H9 (cell line): ENCODE results near the gene LMX1B. TPM values are rescaled to one million over a fixed set of nuclear protein-coding genes. Genes with fewer than 3 reads are reported as not detected.
A peak's percentile ranks its signal among the peaks of the same experiment; 100 is the strongest.

Experiments used
- DNase-seq: peaks from one replicate; pipeline ENCODE4 v3.0.0-alpha.2; 2017
- H2AFZ ChIP-seq: one replicate; pipeline ENCODE4 v1.6.1; 2013; ENCODE audit warnings: mild to moderate bottlenecking, low read length, control low read depth, moderate library complexity
- H2AK5ac ChIP-seq: 2 replicates; pipeline ENCODE4 v1.6.1; 2013; ENCODE audit warnings: low read length, control low read depth, mixed read lengths; ENCODE audit not compliant: insufficient read length
- H2BK120ac ChIP-seq: one replicate; pipeline ENCODE4 v1.6.1; 2013; ENCODE audit warnings: low read depth, mild to moderate bottlenecking, low read length, control low read depth, inconsistent platforms; ENCODE audit not compliant: poor library complexity, severe bottlenecking
- H2BK12ac ChIP-seq: 2 replicates; pipeline ENCODE4 v1.6.1; 2013; ENCODE audit warnings: low read length, control low read depth, mixed read lengths, low read depth; ENCODE audit not compliant: insufficient read length
- H2BK15ac ChIP-seq: 2 replicates; pipeline ENCODE4 v1.6.1; 2013; ENCODE audit warnings: low read depth, low read length, control low read depth
- H2BK20ac ChIP-seq: one replicate; pipeline ENCODE4 v1.6.1; 2013; ENCODE audit warnings: low read depth, mild to moderate bottlenecking, low read length, control low read depth, inconsistent platforms; ENCODE audit not compliant: poor library complexity, severe bottlenecking
- H2BK5ac ChIP-seq: 2 replicates; pipeline ENCODE4 v1.6.1; 2013; ENCODE audit warnings: low read length, control low read depth, mixed read lengths; ENCODE audit not compliant: insufficient read length
- H3K14ac ChIP-seq: 2 replicates; pipeline ENCODE4 v1.6.1; 2013; ENCODE audit warnings: low read length, control low read depth; ENCODE audit not compliant: insufficient read depth
- H3K18ac ChIP-seq: 2 replicates; pipeline ENCODE4 v1.6.1; 2013; ENCODE audit warnings: low read depth, mild to moderate bottlenecking, mixed read lengths, low read length, control low read depth; ENCODE audit not compliant: insufficient read length
- H3K23ac ChIP-seq: 2 replicates; pipeline ENCODE4 v1.6.1; 2013; ENCODE audit warnings: low read length, control low read depth, mixed read lengths, low read depth; ENCODE audit not compliant: insufficient read length
- H3K23me2 ChIP-seq: 2 replicates; pipeline ENCODE4 v1.6.1; 2013; ENCODE audit warnings: low read depth, mild to moderate bottlenecking, mixed read lengths, low read length, control low read depth; ENCODE audit not compliant: insufficient read length, poor library complexity, severe bottlenecking
- H3K27ac ChIP-seq: 2 replicates; pipeline ENCODE4 v1.5.1; 2013; ENCODE audit warnings: low read length, control low read depth, mixed read lengths, low read depth; ENCODE audit not compliant: insufficient read length
- H3K27me3 ChIP-seq: 2 replicates; pipeline ENCODE4 v1.6.1; 2013; ENCODE audit warnings: low read length, control low read depth, inconsistent platforms; ENCODE audit not compliant: insufficient read depth
- H3K4ac ChIP-seq: 2 replicates; pipeline ENCODE4 v1.6.1; 2013; ENCODE audit warnings: low read depth, mild to moderate bottlenecking, control low read depth, inconsistent platforms, low read length, moderate library complexity
- H3K4me1 ChIP-seq: 2 replicates; pipeline ENCODE4 v1.6.1; 2013; ENCODE audit warnings: low read length, control low read depth, inconsistent platforms; ENCODE audit not compliant: insufficient read depth
- H3K4me2 ChIP-seq: 2 replicates; pipeline ENCODE4 v1.6.1; 2013; ENCODE audit warnings: low read length, control low read depth, mixed read lengths; ENCODE audit not compliant: insufficient read length, insufficient read depth
- H3K56ac ChIP-seq: 2 replicates; pipeline ENCODE4 v1.6.1; 2013; ENCODE audit warnings: low read depth, mild to moderate bottlenecking, mixed read lengths, low read length, control low read depth; ENCODE audit not compliant: insufficient read length
- H3K79me1 ChIP-seq: 2 replicates; pipeline ENCODE4 v1.6.1; 2013; ENCODE audit warnings: low read depth, mild to moderate bottlenecking, moderate library complexity, low read length, control low read depth, inconsistent platforms; ENCODE audit not compliant: insufficient read depth, poor library complexity, severe bottlenecking
- H3K79me2 ChIP-seq: 2 replicates; pipeline ENCODE4 v1.6.1; 2013; ENCODE audit warnings: low read length, control low read depth, inconsistent platforms; ENCODE audit not compliant: insufficient read depth
- H3K9ac ChIP-seq: 2 replicates; pipeline ENCODE4 v1.6.1; 2013; ENCODE audit warnings: low read length, control low read depth, mixed read lengths; ENCODE audit not compliant: insufficient read length; ENCODE audit errors: extremely low read depth
- H3K9me3 ChIP-seq: one replicate; pipeline ENCODE4 v1.6.1; 2013; ENCODE audit warnings: low read depth, low read length, inconsistent platforms; ENCODE audit not compliant: control insufficient read depth
- H3T11ph ChIP-seq: one replicate; pipeline ENCODE4 v1.6.1; 2013; ENCODE audit warnings: mild to moderate bottlenecking, low read length, control low read depth, inconsistent platforms
- H4K20me1 ChIP-seq: one replicate; pipeline ENCODE4 v1.6.1; 2013; ENCODE audit not compliant: control insufficient read depth, insufficient read length, insufficient read depth
- H4K5ac ChIP-seq: 2 replicates; pipeline ENCODE4 v1.6.1; 2013; ENCODE audit warnings: low read depth, mild to moderate bottlenecking, mixed read lengths, low read length, control low read depth; ENCODE audit not compliant: insufficient read length
- H4K8ac ChIP-seq: replicated peaks from 2 replicates; pipeline ENCODE4 v1.6.1; 2013; ENCODE audit warnings: low read length, control low read depth, mixed read lengths, low read depth; ENCODE audit not compliant: insufficient read length
- H4K91ac ChIP-seq: 2 replicates; pipeline ENCODE4 v1.6.1; 2013; ENCODE audit warnings: low read depth, mild to moderate bottlenecking, moderate library complexity, mixed read lengths, low read length, control low read depth; ENCODE audit not compliant: insufficient read length
- H3K27ac Mint-ChIP-seq, 3 experiments: 2 replicates in 2 of 3; 3 replicates in 1 of 3; pipeline ENCODE4 v1.8.0; 2020 to 2021; ENCODE audit warnings: mixed read lengths in 3 of 3, mild to moderate bottlenecking in 1 of 3, moderate library complexity in 1 of 3
- H3K27me3 Mint-ChIP-seq: 2 replicates; pipeline ENCODE4 v1.8.0; 2021; ENCODE audit warnings: low read depth, mild to moderate bottlenecking, moderate library complexity, mixed read lengths
- H3K36me3 Mint-ChIP-seq, 3 experiments: 2 replicates in 2 of 3; 3 replicates in 1 of 3; pipeline ENCODE4 v1.8.0; 2020 to 2021; ENCODE audit warnings: low read depth in 3 of 3, mixed read lengths in 3 of 3; ENCODE audit not compliant: insufficient read depth in 1 of 3
- H3K4me1 Mint-ChIP-seq, 2 experiments: 2 replicates each; pipeline ENCODE4 v1.8.0; 2020; ENCODE audit warnings: mixed read lengths in 2 of 2
- H3K4me3 Mint-ChIP-seq, 2 experiments: 2 replicates in 1 of 2; 3 replicates in 1 of 2; pipeline ENCODE4 v1.8.0; 2020 to 2021; ENCODE audit warnings: mild to moderate bottlenecking in 2 of 2, mixed read lengths in 2 of 2, moderate library complexity in 1 of 2
- H3K9me3 Mint-ChIP-seq, 2 experiments: 2 replicates in 1 of 2; 3 replicates in 1 of 2; pipeline ENCODE4 v1.8.0; 2020; ENCODE audit warnings: mild to moderate bottlenecking in 2 of 2, mixed read lengths in 2 of 2, moderate library complexity in 1 of 2
- CTCF ChIP-seq: fragments of 200-600 bp; sonication (generic); conservative IDR thresholded peaks from 3 replicates; pipeline ENCODE4 v1.8.0; 2021; ENCODE audit warnings: antibody characterized with exemption, mild to moderate bottlenecking
- WGBS: extraction: QIAGEN DNeasy Blood & Tissue Kit; methylation state at CpG from one replicate; pipeline ENCODE4 v1.1.7; 2013; ENCODE audit warnings: missing lambda C conversion rate, low lambda C conversion rate, mixed read lengths; ENCODE audit not compliant: insufficient read length; ENCODE audit errors: extremely low coverage; 5-methylcytosine and 5-hydroxymethylcytosine counted together
- total RNA-seq: library from RNA; stranded (reverse); gene quantifications from 2 replicates; pipeline ENCODE4 v1.2.1, GENCODE V29; 2021

The LMX1B gene
- total RNA-seq, 1 experiment from 2014 or later, result 0.85 TPM

GRCh38 chr9:126623314-126623666 lies 9.6 kb downstream of the LMX1B start:
- no peak overlapping the region for H2AK5ac ChIP-seq
- no peak overlapping the region for H3K23ac ChIP-seq
- Mint-ChIP-seq H3K27ac (no peak overlapping the region), H3K4me1 (peaks cover 28 to 62% of the 10 kb centered on the region in 2 experiments), H3K27me3 (peaks cover 100% of the 10 kb centered on the region), H3K9me3 (peaks cover 0 to 5% of the 10 kb centered on the region in 2 experiments; a peak in 1 of 5 replicates), H3K4me3 (peak overlapping the region in 1 of 2 experiments; percentile 69; a peak in 2 of 5 replicates), H3K36me3 (no peaks in the 10 kb centered on the region; a peak in 1 of 7 replicates)
- H2BK20ac ChIP-seq, result no peak overlapping the region
- no peak overlapping the region for H3K56ac ChIP-seq
- no peaks in the 10 kb centered on the region; the same call in 1 of the 2 replicates for H3K4me1 ChIP-seq
- no CpG with 5 or more reads among the region's 9 CpGs for WGBS
- H3K79me2 ChIP-seq, result no peaks in the 10 kb centered on the region
- H3K9ac ChIP-seq, result no peak overlapping the region
- H3K79me1 ChIP-seq, result no peaks in the 10 kb centered on the region
- H3T11ph ChIP-seq, result no peak overlapping the region
- no peak overlapping the region for H4K8ac ChIP-seq
- no peak for TF ChIP-seq CTCF
- H4K5ac ChIP-seq, result no peak overlapping the region
- H3K18ac ChIP-seq, result no peak overlapping the region
- H2AFZ ChIP-seq, result no peak overlapping the region
- H2BK120ac ChIP-seq, result no peak overlapping the region
- H3K27me3 ChIP-seq, result peaks cover 99% of the 10 kb centered on the region
- H3K4me2 ChIP-seq, result peak overlapping the region; percentile 41
- H2BK5ac ChIP-seq, result no peak overlapping the region
- H3K14ac ChIP-seq, result no peak overlapping the region
- H2BK15ac ChIP-seq, result no peak overlapping the region
- no peak overlapping the region for H4K91ac ChIP-seq
- peak; percentile 47 for DNase-seq
- no peaks in the 10 kb centered on the region for H3K9me3 ChIP-seq
- no peaks in the 10 kb centered on the region for H4K20me1 ChIP-seq
- no peak overlapping the region for H3K4ac ChIP-seq
- H2BK12ac ChIP-seq, result no peak overlapping the region
- no peak overlapping the region for H3K27ac ChIP-seq
- peaks cover 11% of the 10 kb centered on the region for H3K23me2 ChIP-seq
